Smooth muscle cell (in vitro differentiated cells): Measurements from ENCODE around the gene SMC5. TPM values are rescaled to one million over a fixed set of nuclear protein-coding genes. Genes with fewer than 3 reads are reported as not detected.

Experiments
- DNase-seq: peaks from one replicate; lab custom pipeline; 2025; ENCODE audit not compliant: unreplicated experiment; lab: John Stamatoyannopoulos, UW
- H2AFZ ChIP-seq: fragments of 200-600 bp; sonication (generic); 2 replicates; pipeline ENCODE4 v1.6.0; 2016; ENCODE audit warnings: antibody characterized with exemption, low read depth, mild to moderate bottlenecking
- H3F3A ChIP-seq: fragments of 200-600 bp; sonication (generic); 2 replicates; pipeline ENCODE4 v1.6.0; 2017; ENCODE audit warnings: antibody characterized with exemption, low read depth
- H3K27ac ChIP-seq: fragments of 200-600 bp; sonication (generic); 2 replicates; pipeline ENCODE4 v1.5.1; 2016; ENCODE audit warnings: low read depth, mild to moderate bottlenecking
- H3K27me3 ChIP-seq: fragments of 200-600 bp; sonication (generic); 2 replicates; pipeline ENCODE4 v1.6.1; 2016; ENCODE audit warnings: low read depth, mild to moderate bottlenecking
- H3K36me3 ChIP-seq: fragments of 200-600 bp; sonication (generic); 2 replicates; pipeline ENCODE4 v1.5.1; 2016; ENCODE audit warnings: low read depth
- H3K4me1 ChIP-seq: fragments of 200-600 bp; sonication (generic); 2 replicates; pipeline ENCODE4 v1.5.1; 2016; ENCODE audit warnings: low read depth
- H3K4me2 ChIP-seq: fragments of 200-600 bp; sonication (generic); 2 replicates; pipeline ENCODE4 v1.6.0; 2016; ENCODE audit warnings: mild to moderate bottlenecking
- H3K4me3 ChIP-seq: fragments of 200-600 bp; sonication (generic); 2 replicates; pipeline ENCODE4 v1.5.1; 2016; ENCODE audit warnings: mild to moderate bottlenecking
- H3K79me2 ChIP-seq: fragments of 200-600 bp; sonication (generic); 2 replicates; pipeline ENCODE4 v1.6.0; 2016; ENCODE audit warnings: low read depth, mild to moderate bottlenecking
- H3K9ac ChIP-seq: fragments of 200-600 bp; sonication (generic); 2 replicates; pipeline ENCODE4 v1.6.0; 2016; ENCODE audit warnings: low read depth
- H3K9me3 ChIP-seq: fragments of 200-600 bp; sonication (generic); replicated peaks from 2 replicates; pipeline ENCODE4 v1.5.1; 2016; ENCODE audit warnings: low read depth
- H4K20me1 ChIP-seq: fragments of 200-600 bp; sonication (generic); 2 replicates; pipeline ENCODE4 v1.6.0; 2016; ENCODE audit warnings: low read depth
- CTCF ChIP-seq: fragments of 200-600 bp; sonication (generic); IDR thresholded peaks from 2 replicates; pipeline ENCODE4 v1.5.1; 2017; ENCODE audit warnings: borderline replicate concordance, mild to moderate bottlenecking, antibody characterized with exemption; ENCODE audit not compliant: insufficient read depth, poor library complexity, severe bottlenecking
- WGBS: methylation state at CpG from one replicate; pipeline ENCODE4 v1.1.7; 2016; ENCODE audit warnings: low lambda C conversion rate; 5-methylcytosine and 5-hydroxymethylcytosine counted together
- polyA plus RNA-seq: library from polyadenylated mRNA; unstranded; fragments of >200 nt; fragmentation: Nextera tagmentation; extraction: Ambion mirVana; gene quantifications from 2 replicates; pipeline ENCODE4 v1.2.1, GENCODE V29; 2016
- small RNA-seq: library from RNA; depleted of rRNA; stranded (forward); fragments of <200 nt; gene quantifications from one replicate; pipeline ENCODE3, GENCODE V24; 2014
- total RNA-seq: library from RNA; depleted of rRNA; stranded (reverse); fragments of >200 nt; gene quantifications from 2 replicates; pipeline ENCODE4 v1.2.3, GENCODE V29; 2014

SMC5 gene
- total and polyA plus RNA-seq, 2 experiments from 2014 or later = 31.2 to 81.4 TPM

- Histone ChIP-seq H3K79me2 (peaks cover 76% of the 10 kb centered on the region), H3K9ac (no peak overlapping the region), H3K4me2 (peak overlapping the region; percentile 3), H3K27ac (peak overlapping the region; percentile 69), H2AFZ (no peak overlapping the region), H3K36me3 (no peaks in the 10 kb centered on the region), H3K9me3 (no peaks in the 10 kb centered on the region), H3K4me3 (no peak overlapping the region), H3K4me1 (peaks cover 12% of the 10 kb centered on the region), H3K27me3 (no peaks in the 10 kb centered on the region), H3F3A (no peaks in the 10 kb centered on the region), H4K20me1 (peaks cover 42% of the 10 kb centered on the region)
- 67% methylated on average over 2 of the region's 2 CpGs for WGBS
- no peak for DNase-seq
- TF ChIP-seq CTCF = no peak
Observed at GRCh38 chr9:70403166-70403565, 144.4 kb downstream of the SMC5 start.

- Histone ChIP-seq H3K4me3 (no peak overlapping the region), H2AFZ (no peak overlapping the region), H3K27me3 (no peaks in the 10 kb centered on the region), H4K20me1 (peaks cover 38% of the 10 kb centered on the region), H3K79me2 (peaks cover 80% of the 10 kb centered on the region), H3K4me1 (peaks cover 12% of the 10 kb centered on the region), H3K9ac (peak overlapping the region; percentile 16), H3F3A (no peaks in the 10 kb centered on the region), H3K9me3 (no peaks in the 10 kb centered on the region), H3K4me2 (peak overlapping the region; percentile 3), H3K36me3 (no peaks in the 10 kb centered on the region), H3K27ac (peak overlapping the region; percentile 69)
- WGBS = 90% methylated on average over 4 of the region's 4 CpGs
- DNase-seq = no peak
- TF ChIP-seq CTCF = no peak
Observed at GRCh38 chr9:70403618-70404025, 144.8 kb downstream of the SMC5 start.

- H3K36me3 ChIP-seq = no peaks in the 10 kb centered on the region
- no peaks in the 10 kb centered on the region for H3F3A ChIP-seq
- H3K9me3 ChIP-seq = no peaks in the 10 kb centered on the region
- 95% methylated on average over 2 of the region's 2 CpGs for WGBS
- peak overlapping the region; percentile 69 for H3K27ac ChIP-seq
- peaks cover 80% of the 10 kb centered on the region for H3K79me2 ChIP-seq
- peak overlapping the region; percentile 16 for H3K9ac ChIP-seq
- no peaks in the 10 kb centered on the region for H3K27me3 ChIP-seq
- H3K4me1 ChIP-seq = peaks cover 12% of the 10 kb centered on the region
- peak overlapping the region; percentile 3 for H3K4me2 ChIP-seq
- H3K4me3 ChIP-seq = no peak overlapping the region
- H4K20me1 ChIP-seq = peaks cover 31% of the 10 kb centered on the region
- H2AFZ ChIP-seq = no peak overlapping the region
- TF ChIP-seq CTCF = no peak
- DNase-seq = no peak
Observed at GRCh38 chr9:70404261-70404660, 145.5 kb downstream of the SMC5 start.

Small RNA genes lying within 50 kb of the gene (small RNA-seq; reads per million reads assigned to genes)
- gene RF00019 = not detected

Other genes starting within 250 kb of the SMC5 start
- 13.0 and 13.3 TPM in 2 replicates for gene MAMDC2, start 215.1 kb upstream of the SMC5 start, total RNA-seq
- 7.9 and 8.2 TPM in 2 replicates for gene MAMDC2, start 215.1 kb upstream of the SMC5 start, polyA plus RNA-seq
- 13.5 and 25.7 TPM in 2 replicates for gene KLF9, start 155.7 kb downstream of the SMC5 start, total RNA-seq
- gene KLF9, start 155.7 kb downstream of the SMC5 start, polyA plus RNA-seq = 2.9 and 3.2 TPM in 2 replicates